ENCODE results near the gene DYNAP. TPM values are rescaled to one million over a fixed set of nuclear protein-coding genes. Genes with fewer than 3 reads are reported as not detected.

The DYNAP gene, protein sequence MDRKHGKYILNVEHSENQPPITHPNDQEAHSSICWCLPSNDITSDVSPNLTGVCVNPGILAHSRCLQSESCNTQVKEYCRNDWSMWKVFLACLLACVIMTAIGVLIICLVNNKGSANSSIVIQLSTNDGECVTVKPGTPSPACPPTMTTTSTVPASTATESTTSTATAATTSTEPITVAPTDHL
- total RNA-seq, result not detected
- long read RNA-seq, donor 1, result 0 reads
- long read RNA-seq, donor 2, result 0 reads

DNA sequence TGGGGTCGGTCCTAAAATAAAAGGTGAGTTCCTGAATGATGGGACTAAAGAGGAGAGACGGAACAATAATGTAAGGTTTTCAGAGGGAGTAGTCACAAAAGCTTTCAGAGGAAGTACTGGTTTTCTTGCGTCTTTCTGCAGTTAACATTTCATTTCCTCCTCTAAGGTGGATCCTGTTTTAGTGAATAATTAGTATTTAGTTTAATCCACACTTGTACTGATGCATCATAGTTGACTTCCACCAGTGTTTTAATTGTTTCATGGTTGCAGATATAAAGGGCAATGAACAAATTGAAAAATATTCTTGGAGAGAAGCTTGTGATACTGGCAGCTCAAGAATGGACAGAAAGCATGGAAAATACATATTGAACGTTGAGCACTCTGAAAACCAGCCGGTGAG is at the start of gene DYNAP:
Gene DYNAP, plus strand, starts transcription at position 301 of the 400 bp plus-strand sequence. Its CDS starts 38 bp downstream, at position 339.
- intact Hi-C loops (cut with DNase I), result no loop called here
- no peak for DNase-seq (ENCODE audit: low spot score)

DNA sequence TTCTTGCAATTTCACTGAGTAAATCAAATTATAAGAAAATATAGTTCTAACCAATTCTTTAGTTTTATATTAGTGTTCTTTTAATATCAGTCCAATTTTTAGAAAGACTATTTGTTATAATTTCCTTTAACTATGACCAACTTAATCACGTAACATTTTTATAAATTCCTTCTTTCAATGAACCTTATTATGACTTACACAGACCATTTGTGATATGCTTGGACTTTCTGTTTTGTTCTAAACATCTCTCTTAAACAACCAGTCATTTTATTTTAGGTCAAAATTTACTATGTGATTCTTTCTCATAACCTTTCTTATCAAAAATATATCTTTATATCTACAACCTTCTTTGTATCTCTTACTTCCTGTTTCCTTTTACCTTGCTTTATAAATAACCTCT is 39.5 kb upstream of the DYNAP start:
- intact Hi-C loops (cut with DNase I), result no loop called here
- DNase-seq (ENCODE audit: low spot score), result no peak

DNA sequence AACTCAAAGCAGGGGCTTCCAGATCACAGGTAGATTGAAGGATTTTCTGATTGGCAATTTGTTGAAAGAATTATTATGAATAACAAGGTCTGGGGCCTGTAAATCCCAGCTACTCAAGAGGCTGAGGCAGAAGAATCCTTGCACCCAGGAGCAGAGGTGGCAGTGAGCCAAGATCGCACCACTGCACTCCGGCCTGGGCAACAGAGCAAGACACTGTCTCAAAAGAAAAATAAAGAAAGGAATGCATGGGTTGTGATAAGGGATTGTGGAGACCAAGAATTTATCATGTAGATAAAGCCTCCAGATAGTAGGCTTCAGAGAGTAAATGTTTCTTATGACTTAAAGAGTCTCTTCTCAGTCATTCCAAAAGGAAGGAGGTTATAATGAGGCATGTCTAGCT is 35.8 kb upstream of the DYNAP start:
- DNase-seq (ENCODE audit: low spot score), result no peak
- intact Hi-C loops (cut with DNase I), result no loop called here

DNA sequence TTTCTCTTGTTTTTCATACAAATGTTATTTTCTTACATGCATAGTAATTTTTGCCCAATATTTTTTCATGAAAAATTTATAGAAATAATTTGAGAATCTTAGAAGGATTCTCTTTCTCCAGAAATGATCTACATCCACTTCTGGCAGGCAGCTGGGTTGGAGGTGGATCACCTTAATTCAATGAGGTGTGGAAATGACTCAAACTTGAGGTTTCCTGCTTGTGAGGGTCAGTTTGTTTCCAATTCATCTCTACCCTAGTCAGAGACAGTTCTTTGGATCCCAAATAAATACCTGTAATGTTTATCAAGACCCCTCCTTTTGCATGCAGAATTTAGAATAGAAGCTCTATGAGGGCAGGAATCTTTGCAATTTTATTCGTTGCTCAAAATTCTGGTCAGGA is 35.0 kb upstream of the DYNAP start:
- DNase-seq (ENCODE audit: low spot score), result no peak
- intact Hi-C loops (cut with DNase I), result no loop called here

DNA sequence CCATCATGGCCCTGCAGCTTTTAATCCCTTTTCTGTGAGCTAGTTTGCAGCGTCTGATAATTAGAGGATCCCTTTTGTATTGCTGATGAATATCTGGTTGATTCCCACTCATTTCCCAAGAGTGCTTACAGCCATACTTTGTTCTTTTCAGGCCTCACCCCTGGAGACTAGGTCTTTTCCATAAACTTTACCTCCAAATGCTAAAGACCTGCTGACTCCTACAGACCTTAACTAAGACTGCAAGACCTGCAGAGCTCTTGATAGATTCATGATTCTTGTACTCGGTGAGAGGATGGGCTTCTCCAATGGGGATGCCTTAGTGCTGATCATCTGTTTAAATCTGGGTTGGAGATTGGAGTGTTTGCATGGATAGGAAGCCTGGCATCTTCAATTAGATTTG is 33.1 kb upstream of the DYNAP start:
- DNase-seq (ENCODE audit: low spot score), result no peak
- intact Hi-C loops (cut with DNase I), result no loop called here

- intact Hi-C loops (cut with DNase I), result no loop called here
- no peak for DNase-seq (ENCODE audit: low spot score)
These were observed 32.1 kb upstream of the DYNAP start for GRCh38 chr18:54558609-54559585.

- intact Hi-C loops (cut with DNase I), result loop anchor here in 1 of 2 donors (2.0 kb wide), 1 partner anchor 15 kb away; no protein-coding TSS in a partner anchor
- no peak for DNase-seq (ENCODE audit: low spot score)
These were observed 29.3 kb upstream of the DYNAP start for GRCh38 chr18:54561706-54562267.

DNA sequence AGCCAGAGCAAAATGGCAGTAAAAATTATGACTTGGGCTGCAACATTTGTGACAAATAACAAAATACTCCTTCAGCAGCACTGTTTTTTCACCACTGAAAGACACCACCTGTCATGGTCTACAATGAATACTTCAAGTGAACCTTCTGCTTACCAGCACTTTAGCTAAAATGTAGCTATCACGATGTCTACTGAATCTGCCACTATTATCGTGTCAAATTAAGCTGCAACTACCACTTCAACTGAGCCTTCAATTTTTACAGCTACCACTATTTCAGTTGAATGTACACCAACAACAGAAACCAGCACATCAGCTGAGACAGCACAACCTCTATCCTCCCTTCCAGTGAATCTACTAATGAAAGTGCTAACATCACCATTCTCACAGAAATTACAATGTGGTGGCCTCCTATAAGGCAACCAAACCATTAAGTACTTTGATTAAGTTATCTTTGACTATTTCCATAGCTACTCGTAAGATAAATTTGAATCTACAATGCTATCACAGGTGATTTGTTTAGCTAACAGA is 10.8 kb upstream of the DYNAP start:
- intact Hi-C loops (cut with DNase I), result no loop called here
- no peak for DNase-seq (ENCODE audit: low spot score)

- intact Hi-C loops (cut with DNase I), result no loop called here
- DNase-seq (ENCODE audit: low spot score), result no peak
These were observed 7.0 kb upstream of the DYNAP start for GRCh38 chr18:54584065-54584464.

- no peak for DNase-seq (ENCODE audit: low spot score)
- intact Hi-C loops (cut with DNase I), result no loop called here
These were observed 5.3 kb upstream of the DYNAP start for GRCh38 chr18:54585743-54586142.

GRCh38 chr18:54604211-54604610 is 13.2 kb downstream of the DYNAP start:
- intact Hi-C loops (cut with DNase I), result no loop called here
- DNase-seq (ENCODE audit: low spot score), result no peak

GRCh38 chr18:54606835-54607212 is 15.8 kb downstream of the DYNAP start:
- DNase-seq (ENCODE audit: low spot score), result no peak
- intact Hi-C loops (cut with DNase I), result no loop called here

DNA sequence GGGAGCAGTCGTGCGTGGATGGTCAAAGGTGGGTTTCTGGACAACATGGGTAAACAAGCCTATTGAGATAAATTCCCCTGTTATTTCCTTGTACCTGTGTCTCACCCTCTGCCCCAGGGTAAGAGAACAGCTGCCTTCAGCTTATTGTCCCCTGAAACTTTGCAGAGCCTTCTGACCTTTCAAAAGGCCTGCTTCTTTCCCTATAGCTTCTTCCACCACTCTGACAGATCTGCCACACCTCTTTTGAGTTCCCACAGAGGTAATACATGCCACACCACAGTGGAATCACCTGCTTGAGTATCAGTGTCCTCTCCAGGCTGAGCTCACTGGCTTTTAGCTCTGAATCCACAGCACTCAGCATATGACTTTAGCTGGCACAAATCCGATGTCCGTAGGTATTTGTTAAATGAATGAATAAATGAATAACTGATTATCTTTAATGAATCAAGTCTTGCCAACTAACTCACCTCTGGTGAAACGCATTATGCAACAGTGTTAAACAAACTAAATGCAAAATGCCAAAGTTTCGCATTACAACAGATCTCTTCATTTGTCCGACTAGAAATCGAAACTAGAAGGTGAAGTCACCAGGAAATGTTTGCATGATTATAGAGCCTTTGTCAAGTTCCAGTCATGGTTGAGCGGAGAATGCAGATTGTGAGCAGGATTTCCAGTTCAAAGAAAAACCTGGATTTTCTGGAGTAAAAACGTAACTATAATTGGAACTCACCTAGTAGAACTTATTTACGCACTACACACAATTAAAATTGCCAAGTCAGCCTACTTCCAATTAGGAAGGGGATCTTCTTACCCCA is 16.4 kb downstream of the DYNAP start:
- no peak for DNase-seq (ENCODE audit: low spot score)
- intact Hi-C loops (cut with DNase I), result no loop called here

DNA sequence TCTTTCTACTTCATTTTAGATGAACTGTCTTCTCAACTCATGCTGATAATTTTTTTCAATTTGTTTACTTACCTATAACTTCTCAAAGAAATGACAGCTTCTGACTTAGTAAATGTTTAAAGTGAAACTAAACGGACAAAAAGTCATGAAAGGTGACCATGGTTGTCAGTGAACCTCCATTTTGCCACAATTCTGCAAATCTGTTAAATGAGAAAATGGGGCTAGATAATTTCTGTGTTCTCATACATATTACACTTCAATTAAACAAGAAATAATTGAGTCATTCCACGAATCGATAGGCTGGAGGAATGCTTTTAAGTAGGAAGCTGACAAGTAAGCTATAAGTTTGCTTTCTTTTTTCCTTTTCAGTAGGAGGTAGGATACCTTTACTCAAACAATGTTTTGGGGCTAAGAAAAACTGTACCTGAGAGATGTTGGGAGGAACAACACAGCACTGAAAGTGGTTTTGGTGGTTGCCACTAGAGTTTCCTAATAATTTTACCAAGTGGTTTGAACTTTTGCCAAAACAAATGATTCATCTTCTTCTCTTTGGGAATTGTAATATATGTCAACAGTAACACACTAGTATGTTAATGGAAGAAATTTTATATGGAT is 17.1 kb downstream of the DYNAP start:
- no peak for DNase-seq (ENCODE audit: low spot score)
- intact Hi-C loops (cut with DNase I), result no loop called here

GRCh38 chr18:54611816-54612215 is 20.8 kb downstream of the DYNAP start:
- DNase-seq (ENCODE audit: low spot score), result no peak
- intact Hi-C loops (cut with DNase I), result no loop called here

- intact Hi-C loops (cut with DNase I), result no loop called here
- DNase-seq (ENCODE audit: low spot score), result no peak
These were observed 21.2 kb downstream of the DYNAP start for GRCh38 chr18:54612237-54612636.

DNA sequence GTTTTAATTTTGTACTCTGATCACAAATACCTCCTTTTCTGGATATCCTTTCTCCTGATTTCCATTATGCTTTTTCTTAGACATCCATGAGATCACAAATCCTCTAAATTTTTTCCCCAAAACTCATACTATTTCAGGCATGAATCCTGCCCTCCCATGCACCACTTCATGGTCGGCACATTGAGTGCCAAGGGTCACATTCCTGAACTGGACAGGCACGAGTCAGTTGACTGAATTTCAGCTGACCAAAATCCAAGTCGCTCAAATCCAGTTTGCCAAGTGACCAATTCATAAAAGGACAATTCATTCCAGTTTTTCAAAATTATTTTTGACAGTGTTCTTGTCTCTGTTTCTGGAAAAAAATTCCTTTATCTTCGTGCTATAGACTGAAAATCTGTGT is 22.1 kb downstream of the DYNAP start:
- no peak for DNase-seq (ENCODE audit: low spot score)
- intact Hi-C loops (cut with DNase I), result no loop called here

- DNase-seq (ENCODE audit: low spot score), result no peak
- intact Hi-C loops (cut with DNase I), result no loop called here
These were observed 25.3 kb downstream of the DYNAP start for GRCh38 chr18:54616220-54616848.
